HG02588 (cell line): Measurements from ENCODE around the gene SLC22A4.

ENCODE experiments used
- ATAC-seq: cut with Tn5 transposase; IDR thresholded peaks from one replicate; pipeline ENCODE4 v1.9.1; 2021; ENCODE audit warnings: mild to moderate bottlenecking, moderate library complexity; ENCODE audit not compliant: unreplicated experiment

Gene SLC22A4

DNA sequence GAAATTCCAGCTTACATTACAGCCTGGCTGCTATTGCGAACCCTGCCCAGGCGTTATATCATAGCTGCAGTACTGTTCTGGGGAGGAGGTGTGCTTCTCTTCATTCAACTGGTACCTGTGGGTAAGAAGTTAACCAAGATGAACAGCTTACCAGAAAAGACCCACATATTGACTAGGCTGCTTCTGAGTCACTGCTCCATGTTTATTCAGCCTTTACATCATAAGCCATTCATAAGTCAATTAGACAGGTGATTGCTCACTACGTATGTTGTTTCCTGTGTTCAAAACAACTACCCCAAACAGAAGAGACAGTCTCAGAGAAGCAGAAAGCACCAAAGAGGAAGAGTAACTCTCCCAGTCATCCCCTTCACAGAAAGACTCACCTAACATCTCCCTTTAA lies 40.6 kb downstream of the SLC22A4 start:
- ATAC-seq = no peak

DNA sequence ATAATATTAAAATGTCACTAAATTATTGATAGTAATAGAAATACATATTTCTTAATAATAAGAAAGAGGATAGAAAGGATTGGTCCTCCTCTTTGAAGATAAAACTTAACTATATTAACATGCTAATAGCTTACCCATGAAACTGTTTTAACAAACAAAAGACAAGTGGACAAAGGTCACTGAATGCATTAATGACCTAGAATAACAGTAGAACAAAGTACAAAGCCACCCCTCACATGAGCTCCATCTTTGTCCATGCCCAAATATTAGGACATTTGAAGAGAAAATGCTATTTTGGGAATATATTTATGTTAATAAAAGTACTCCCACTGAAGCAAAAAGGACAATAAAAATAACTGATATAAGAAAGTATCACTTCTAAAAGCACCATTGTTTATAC lies 41.2 kb downstream of the SLC22A4 start:
- no peak for ATAC-seq

DNA sequence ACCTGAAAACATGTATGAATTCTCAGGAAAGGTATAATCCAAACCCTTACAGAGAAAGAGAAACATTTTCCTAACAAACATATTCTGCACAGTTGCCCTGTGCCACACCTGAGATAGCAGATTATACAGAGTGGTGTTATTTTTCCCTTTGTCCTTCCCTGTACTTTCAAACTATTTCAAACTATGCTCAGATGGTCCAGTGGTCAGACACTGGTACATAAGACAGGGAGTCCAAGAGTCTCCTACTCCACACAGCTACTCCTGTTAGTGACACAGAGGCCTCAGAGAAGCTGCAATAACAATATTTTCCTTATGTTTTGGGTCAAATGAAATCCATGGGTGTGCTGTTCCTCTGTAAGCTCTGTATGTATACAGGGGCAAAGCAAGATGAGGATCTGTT lies 45.3 kb downstream of the SLC22A4 start:
- ATAC-seq = no peak

- ATAC-seq = no peak
Measured at GRCh38 chr5:132342291-132343180, 48.3 kb downstream of the SLC22A4 start.

DNA sequence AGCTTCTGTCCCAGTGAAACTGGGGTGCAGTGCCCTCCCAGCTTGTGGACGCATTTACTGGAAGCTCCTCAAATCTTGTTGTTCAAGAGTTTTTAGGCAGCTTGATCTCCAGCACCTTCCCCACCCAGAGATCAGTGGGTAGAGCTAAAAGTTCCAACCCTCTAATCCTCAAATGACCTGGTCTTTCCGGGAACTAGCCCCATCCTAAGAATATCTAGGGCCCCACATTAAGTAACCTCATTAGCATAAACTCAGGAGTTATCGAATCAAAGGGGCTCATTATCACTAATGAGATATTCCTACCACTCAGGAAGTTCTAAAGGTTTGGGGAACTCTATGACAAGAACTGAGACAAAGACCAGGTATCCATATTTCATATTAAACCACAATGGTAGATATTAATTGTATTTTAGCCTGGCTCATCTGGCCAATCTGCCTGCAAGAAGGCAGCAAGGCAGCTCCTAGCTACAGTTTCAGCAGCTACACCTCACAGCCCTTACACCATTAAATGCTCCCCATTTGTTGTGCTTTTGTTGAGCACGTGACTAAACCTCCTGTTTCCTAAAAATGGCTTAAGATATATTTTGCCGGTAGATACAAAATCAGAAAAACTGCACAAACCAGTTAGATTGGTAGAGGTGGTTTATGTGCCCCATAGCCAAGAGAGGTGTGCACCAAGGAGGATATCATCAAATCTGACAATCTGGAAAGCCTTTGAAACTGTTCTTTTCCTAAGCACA lies 50.8 kb downstream of the SLC22A4 start:
- ATAC-seq = no peak

GRCh38 chr5:132353486-132353995 lies 59.3 kb downstream of the SLC22A4 start:
- no peak for ATAC-seq

DNA sequence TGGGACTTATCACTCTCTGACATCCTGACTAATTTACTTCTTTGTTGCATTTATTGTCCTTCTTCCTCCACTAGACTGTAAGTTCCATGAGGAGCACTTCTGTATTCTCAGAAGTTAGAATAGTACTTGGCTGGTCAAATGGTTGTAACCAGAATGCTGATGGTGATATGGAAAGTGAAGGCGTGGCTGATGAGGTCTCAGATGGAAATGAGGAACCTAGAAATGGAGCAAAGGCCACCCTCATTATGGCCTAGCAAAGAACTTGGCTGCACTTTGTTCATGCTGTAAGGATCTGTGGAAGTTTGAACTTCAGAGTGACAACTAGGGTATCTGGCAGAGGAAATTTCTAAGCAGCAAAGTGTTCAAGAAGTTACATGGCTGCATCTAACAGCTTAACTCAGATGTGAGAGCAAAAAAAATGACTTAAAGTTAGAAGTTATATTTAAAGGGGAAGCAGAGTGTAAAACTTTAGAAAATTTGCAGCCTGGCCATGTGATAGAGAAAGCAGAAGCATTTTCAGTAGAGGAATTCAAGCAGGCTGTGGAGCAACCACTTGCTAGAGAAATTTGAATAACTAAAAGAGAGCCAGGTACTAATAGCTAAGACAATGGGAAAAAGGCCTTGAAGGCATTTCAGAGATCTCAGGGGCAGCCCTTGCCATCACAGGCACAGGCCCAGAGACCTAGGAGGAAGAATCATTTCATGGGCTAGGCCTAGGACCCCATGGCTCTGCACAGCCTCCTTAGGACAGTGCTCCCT lies 60.4 kb downstream of the SLC22A4 start:
- ATAC-seq = no peak

GRCh38 chr5:132355140-132355765 lies 61.1 kb downstream of the SLC22A4 start:
- ATAC-seq = no peak

DNA sequence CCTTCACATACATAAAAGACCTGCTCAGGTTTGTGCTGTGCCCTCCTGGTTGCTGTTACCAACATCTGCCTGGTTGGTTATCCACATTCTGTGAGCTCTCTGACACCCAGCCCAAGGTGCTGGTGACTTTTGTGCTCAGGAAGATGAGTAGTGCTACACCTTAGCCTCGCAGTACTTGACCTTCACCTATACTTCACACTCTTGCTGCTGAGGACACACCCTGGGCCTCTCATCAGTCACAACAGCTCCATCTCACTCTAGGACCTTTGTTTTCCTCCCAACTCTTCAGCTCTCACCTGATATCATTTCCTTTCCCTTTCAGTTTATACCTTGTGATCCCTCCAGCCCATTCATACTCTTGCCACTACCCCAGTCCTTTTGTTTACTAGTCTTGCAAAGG lies 64.6 kb downstream of the SLC22A4 start:
- no peak for ATAC-seq

GRCh38 chr5:132362086-132362485 lies 67.9 kb downstream of the SLC22A4 start:
- ATAC-seq = no peak

- no peak for ATAC-seq
Measured at GRCh38 chr5:132363431-132364112, 69.4 kb downstream of the SLC22A4 start.

GRCh38 chr5:132364319-132364718 lies 70.1 kb downstream of the SLC22A4 start:
- no peak for ATAC-seq

GRCh38 chr5:132365213-132365612 lies 71.0 kb downstream of the SLC22A4 start:
- ATAC-seq = no peak

DNA sequence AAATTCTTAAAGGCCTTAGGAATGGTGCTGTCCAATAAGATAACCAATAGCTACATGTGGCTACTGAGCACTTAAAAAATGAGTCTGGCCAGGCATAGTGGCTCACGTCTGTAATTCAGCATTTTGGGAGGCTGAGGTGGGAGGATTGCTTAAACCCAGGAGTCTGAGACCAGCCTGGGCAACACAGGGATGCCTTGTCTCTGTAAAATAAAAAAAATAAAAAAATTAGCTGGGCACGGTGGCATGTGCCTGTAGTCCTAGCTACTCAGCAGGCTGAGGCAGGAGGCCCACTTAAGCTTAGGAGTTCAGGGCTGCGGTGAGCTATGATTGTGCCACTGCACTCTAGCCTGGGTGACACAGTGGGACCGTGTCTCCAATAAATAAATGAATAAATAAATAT lies 74.0 kb downstream of the SLC22A4 start:
- ATAC-seq = no peak

DNA sequence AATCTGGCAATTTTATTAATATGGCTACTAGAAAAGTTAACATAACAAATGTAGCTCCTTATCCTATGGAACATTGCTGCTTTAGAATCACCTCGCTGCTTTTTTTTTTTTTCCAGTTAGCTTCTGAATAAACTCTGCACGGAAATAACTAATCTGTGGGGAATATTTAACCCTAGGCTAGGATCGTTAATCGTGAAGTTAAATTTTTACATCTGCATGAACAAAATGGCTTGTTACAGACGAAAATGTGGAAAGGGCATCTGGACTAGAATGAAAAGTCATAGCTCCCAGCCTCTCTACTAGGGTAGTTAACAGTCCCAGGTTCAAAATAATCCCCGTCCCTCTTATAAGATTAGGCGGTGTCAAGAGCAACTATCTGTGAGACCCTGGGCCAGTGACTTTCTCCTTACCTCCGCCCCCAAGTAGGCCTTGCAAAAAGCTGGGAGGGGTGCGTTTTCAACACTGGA lies 74.8 kb downstream of the SLC22A4 start:
- ATAC-seq = no peak

DNA sequence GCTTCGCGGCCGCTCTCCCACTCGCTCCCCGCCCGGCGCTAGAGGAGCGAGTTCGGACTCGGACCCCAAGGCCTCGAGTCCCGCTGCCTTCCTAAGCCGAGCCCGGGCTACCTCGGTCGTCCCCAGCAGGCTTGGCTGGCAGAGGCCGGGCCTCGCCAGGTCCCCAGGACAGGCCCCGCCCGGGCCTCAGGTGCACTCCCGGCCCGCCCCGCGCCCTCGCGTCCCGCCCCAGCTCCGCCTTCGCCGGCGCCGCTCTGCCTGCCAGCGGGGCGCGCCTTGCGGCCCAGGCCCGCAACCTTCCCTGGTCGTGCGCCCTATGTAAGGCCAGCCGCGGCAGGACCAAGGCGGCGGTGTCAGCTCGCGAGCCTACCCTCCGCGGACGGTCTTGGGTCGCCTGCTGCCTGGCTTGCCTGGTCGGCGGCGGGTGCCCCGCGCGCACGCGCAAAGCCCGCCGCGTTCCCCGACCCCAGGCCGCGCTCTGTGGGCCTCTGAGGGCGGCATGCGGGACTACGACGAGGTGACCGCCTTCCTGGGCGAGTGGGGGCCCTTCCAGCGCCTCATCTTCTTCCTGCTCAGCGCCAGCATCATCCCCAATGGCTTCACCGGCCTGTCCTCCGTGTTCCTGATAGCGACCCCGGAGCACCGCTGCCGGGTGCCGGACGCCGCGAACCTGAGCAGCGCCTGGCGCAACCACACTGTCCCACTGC lies 75.4 kb downstream of the SLC22A4 start, which contains the start of gene SLC22A5:
Gene SLC22A5 (plus strand): TSS at position 237 of the 707 bp plus-strand sequence. CDS start 263 bp downstream, at position 500.
- ATAC-seq = peak; percentile 94

GRCh38 chr5:132370181-132370970 lies 76.2 kb downstream of the SLC22A4 start:
- ATAC-seq = no peak

- no peak for ATAC-seq
Measured at GRCh38 chr5:132370971-132371602, 76.9 kb downstream of the SLC22A4 start.
